Right cardiac atrium (tissue), 5 donors: ENCODE data around the gene NDUFAF3. TPM values are rescaled to one million over a fixed set of nuclear protein-coding genes. Genes with fewer than 3 reads are reported as not detected.

Source experiments
- ATAC-seq, 2 donors: fragments of 200-7000 bp; cut with Tn5 transposase; one replicate each; pipeline versions ENCODE4 v1.8.0 to v1.9.1; 2020; ENCODE audit warnings: moderate library complexity in 2 of 2, mild to moderate bottlenecking in 1 of 2
- DNase-seq, 3 donors: peaks; one replicate each; pipeline ENCODE4 v3.0.0-alpha.2; 2020
- H3K27ac ChIP-seq: one replicate; pipeline ENCODE4 v1.5.1; 2013; ENCODE audit warnings: mild to moderate bottlenecking, low read length, control low read depth, moderate library complexity
- H3K27me3 ChIP-seq: one replicate; pipeline ENCODE4 v1.6.1; 2013; ENCODE audit not compliant: control insufficient read depth, insufficient read depth
- H3K4me1 ChIP-seq: one replicate; pipeline ENCODE4 v1.6.1; 2013; ENCODE audit warnings: low read length; ENCODE audit not compliant: control insufficient read depth, insufficient read depth
- H3K4me3 ChIP-seq: one replicate; pipeline ENCODE4 v1.5.1; 2013; ENCODE audit warnings: low read length, control low read depth
- H3K9me3 ChIP-seq: one replicate; pipeline ENCODE4 v1.6.1; 2013; ENCODE audit warnings: low read length; ENCODE audit not compliant: control insufficient read depth
- WGBS: extraction: QIAGEN DNeasy Blood & Tissue Kit; methylation state at CpG from one replicate; pipeline ENCODE4 v1.1.7; 2013; 5-methylcytosine and 5-hydroxymethylcytosine counted together
- intact Hi-C, 4 donors: fragments of 100-400 bp; cut with DNase I; formaldehyde crosslinking; loops; one replicate each; pipeline versions ENCODE4 v1.11.0 to v1.14.0; 2022 to 2023
- polyA plus RNA-seq: library from polyadenylated mRNA; stranded (reverse); fragments of 200-250 nt; gene quantifications from one replicate; pipeline ENCODE4 v1.2.3, GENCODE V29; 2013
- total RNA-seq, 4 donors: library from RNA; stranded (reverse); fragmentation: NEBNext Ultra II Directional; extraction: Animal tissue kit (Norgen Biotek cat#: 25700); gene quantifications; one replicate each; pipeline ENCODE4 v1.2.1, GENCODE V29; 2021
- donor health status: healthy with polysubstance abuse.
- donor health status: DM: no; HTN: yes; CAD: no.
- donor health status: DM: no; HTN: no; CAD: no.
- donor health status: DM: no; HTN: yes; CAD: no; lungs with severe emphysema.
- donor health status: DM: yes; HTN: yes; CAD: no.

The NDUFAF3 gene
- total and polyA plus RNA-seq, 5 donors, result 164 to 220 (median 178) TPM

DNA sequence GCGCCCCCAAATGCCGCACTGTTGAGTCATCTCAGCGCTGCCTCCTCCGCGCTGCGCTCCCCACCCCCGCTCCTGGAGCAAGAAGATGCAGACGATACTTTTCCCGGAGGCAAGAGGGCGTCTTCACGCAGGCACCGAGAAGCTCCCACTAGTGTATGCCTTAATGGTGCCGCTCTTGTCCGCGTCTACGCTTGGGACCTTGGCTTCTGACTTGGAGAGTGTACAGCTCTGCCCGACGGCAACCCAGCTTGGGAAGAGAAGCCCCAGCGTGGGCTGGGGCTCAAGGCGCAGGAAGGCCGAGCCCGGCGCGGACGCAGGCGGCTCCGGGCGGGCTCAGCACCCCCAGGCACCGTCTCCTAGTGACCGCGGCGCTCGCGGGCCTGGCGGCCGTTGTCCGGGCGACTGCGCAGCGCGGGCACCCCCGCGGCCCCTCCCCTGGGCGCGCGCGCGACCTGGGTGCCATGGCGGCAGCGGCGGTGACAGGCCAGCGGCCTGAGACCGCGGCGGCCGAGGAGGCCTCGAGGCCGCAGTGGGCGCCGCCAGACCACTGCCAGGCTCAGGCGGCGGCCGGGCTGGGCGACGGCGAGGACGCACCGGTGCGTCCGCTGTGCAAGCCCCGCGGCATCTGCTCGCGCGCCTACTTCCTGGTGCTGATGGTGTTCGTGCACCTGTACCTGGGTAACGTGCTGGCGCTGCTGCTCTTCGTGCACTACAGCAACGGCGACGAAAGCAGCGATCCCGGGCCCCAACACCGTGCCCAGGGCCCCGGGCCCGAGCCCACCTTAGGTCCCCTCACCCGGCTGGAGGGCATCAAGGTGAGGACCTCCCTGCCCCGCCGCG, 31.9 kb upstream of the NDUFAF3 start, which contains the start of gene P4HTM:
Gene P4HTM, plus strand, starts transcription at position 446 of the 840 bp plus-strand sequence. Its CDS starts 16 bp downstream, at position 462.
- ATAC-seq (peak; percentile 92 to 94), DNase-seq (peak; percentile 91 to 96 (median 95))
- peaks cover 8% of the 10 kb centered on the region for H3K4me1 ChIP-seq
- H3K27me3 ChIP-seq, result no peaks in the 10 kb centered on the region
- H3K9me3 ChIP-seq, result no peaks in the 10 kb centered on the region
- under 1% methylated on average over 90 of the region's 91 CpGs for WGBS
- peak within 1 kb of the TSS; percentile 63 for H3K4me3 ChIP-seq
- H3K27ac ChIP-seq, result peak within 1 kb of the TSS; percentile 90
- intact Hi-C loops, result loop anchor here in 1 of 4 donors (10.0 kb wide), 1 partner anchor 455 kb away; no protein-coding TSS in a partner anchor

DNA sequence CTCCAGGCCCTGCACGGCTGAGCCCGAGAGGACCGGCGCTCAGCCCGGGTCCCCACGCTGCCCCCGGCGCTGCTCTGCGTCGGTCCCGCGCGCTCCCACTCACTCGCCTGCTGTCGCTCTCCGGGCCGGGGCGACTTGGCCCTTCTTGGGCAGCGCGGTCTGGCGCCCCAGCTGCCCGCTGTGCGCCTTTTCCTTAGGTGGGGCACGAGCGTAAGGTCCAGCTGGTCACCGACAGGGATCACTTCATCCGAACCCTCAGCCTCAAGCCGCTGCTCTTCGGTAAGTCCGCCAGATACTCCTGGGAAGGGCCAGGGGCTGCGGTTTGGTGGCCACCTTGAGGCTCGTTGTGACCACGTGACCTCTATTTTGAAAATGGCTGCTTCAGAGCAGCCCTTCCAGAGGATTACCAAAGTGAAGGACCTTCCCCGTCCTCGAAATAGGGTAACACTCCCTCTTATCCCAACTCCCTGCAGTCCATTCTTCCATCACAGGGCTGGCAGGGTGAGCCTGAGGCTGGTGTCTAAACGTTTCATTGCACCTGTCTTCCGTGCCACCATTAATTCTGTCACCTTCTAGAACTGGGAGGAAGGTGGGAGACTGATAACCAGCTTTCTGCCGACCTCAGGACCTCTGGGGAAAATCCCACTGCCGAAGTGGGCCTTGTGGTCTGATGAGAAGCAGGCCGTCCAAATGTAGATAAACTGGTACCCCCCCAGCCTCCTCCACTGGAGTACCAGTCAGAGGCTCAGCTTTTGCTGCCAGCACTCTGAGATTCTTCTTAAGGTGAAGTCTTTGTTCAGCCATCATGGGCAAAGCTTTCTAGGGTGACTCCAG, 31.1 kb upstream of the NDUFAF3 start:
- peak overlapping the region; percentile 63 for H3K4me3 ChIP-seq
- whole genome bisulfite sequencing, result 5% methylated on average over 40 of the region's 40 CpGs
- DNase-seq (peak; percentile 20 to 66 (median 55)), ATAC-seq (peak; percentile 12 to 33)
- peak overlapping the region; percentile 90 for H3K27ac ChIP-seq
- no peaks in the 10 kb centered on the region for H3K27me3 ChIP-seq
- peaks cover 8% of the 10 kb centered on the region for H3K4me1 ChIP-seq
- intact Hi-C loops, result loop anchor here in 1 of 4 donors (10.0 kb wide), 1 partner anchor 454 kb away; no protein-coding TSS in a partner anchor
- H3K9me3 ChIP-seq, result no peaks in the 10 kb centered on the region

DNA sequence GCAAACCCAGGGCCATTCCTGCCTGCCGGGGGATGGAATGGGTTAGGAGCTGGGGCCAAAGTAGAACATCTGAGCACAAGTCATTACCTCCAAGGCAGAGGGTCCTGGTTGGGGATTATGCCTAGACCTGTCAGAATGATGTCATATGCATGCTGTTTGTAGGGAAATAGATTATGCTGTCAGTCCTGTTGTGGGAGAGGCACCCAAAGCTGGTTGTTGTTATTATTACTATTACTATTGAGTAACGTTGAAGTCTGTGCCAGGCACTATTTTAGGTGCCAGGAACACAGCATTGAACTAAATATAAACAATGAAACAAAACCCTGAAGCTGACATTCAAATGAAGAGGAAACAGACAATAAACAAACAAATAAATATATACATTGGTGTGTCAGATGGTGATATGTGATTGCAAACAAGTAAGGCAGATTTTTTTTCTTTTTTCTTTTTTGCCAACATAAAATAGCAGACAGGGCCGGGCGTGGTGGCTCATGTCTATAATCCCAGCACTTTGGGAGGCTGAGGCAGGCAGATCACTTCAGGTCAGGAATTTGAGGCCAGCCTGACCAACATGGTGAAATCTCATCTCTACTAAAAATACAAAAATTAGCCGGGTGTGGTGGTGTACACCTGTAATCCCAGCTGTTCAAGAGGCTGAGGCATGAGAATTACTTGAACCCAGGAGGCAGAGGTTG, 29.9 kb upstream of the NDUFAF3 start:
- H3K27ac ChIP-seq, result no peak overlapping the region
- H3K27me3 ChIP-seq, result no peaks in the 10 kb centered on the region
- ATAC-seq (no peak), DNase-seq (no peak)
- H3K4me3 ChIP-seq, result no peak overlapping the region
- no peaks in the 10 kb centered on the region for H3K9me3 ChIP-seq
- intact Hi-C loops, result loop anchor here in 1 of 4 donors (10.0 kb wide), 1 partner anchor 453 kb away; no protein-coding TSS in a partner anchor
- 77% methylated on average over 5 of the region's 5 CpGs for WGBS
- H3K4me1 ChIP-seq, result peaks cover 8% of the 10 kb centered on the region

- no peak for ATAC-seq
These were observed 28.1 kb upstream of the NDUFAF3 start for GRCh38 chr3:48993834-48994233.

GRCh38 chr3:48996640-48997039, 25.3 kb upstream of the NDUFAF3 start:
- H3K27me3 ChIP-seq, result no peaks in the 10 kb centered on the region
- no peak overlapping the region for H3K4me3 ChIP-seq
- H3K9me3 ChIP-seq, result no peaks in the 10 kb centered on the region
- intact Hi-C loops, result loop anchor here in 1 of 4 donors (10.0 kb wide), 1 partner anchor 448 kb away; no protein-coding TSS in a partner anchor
- no peak overlapping the region for H3K27ac ChIP-seq
- no peak for ATAC-seq
- DNase-seq, result no peak
- peaks cover under 1% of the 10 kb centered on the region for H3K4me1 ChIP-seq
- WGBS, result 96% methylated on average over 8 of the region's 8 CpGs

More at GRCh38 chr3:48993834-48994233, 28.1 kb upstream of the NDUFAF3 start:
- Histone ChIP-seq H3K9me3 (no peaks in the 10 kb centered on the region), H3K4me3 (no peak overlapping the region), H3K27ac (no peak overlapping the region), H3K27me3 (no peaks in the 10 kb centered on the region), H3K4me1 (peaks cover 8% of the 10 kb centered on the region)
- intact Hi-C loops, result loop anchor here in 1 of 4 donors (10.0 kb wide), 1 partner anchor 451 kb away; no protein-coding TSS in a partner anchor
- no peak for DNase-seq

GRCh38 chr3:48997102-48997635, 24.8 kb upstream of the NDUFAF3 start:
- no peak overlapping the region for H3K4me3 ChIP-seq
- H3K27ac ChIP-seq, result no peak overlapping the region
- no peaks in the 10 kb centered on the region for H3K4me1 ChIP-seq
- DNase-seq, result peak in 1 of 3 donors; percentile 59
- no peak for ATAC-seq
- WGBS, result 69% methylated on average over 8 of the region's 8 CpGs
- no peaks in the 10 kb centered on the region for H3K9me3 ChIP-seq
- H3K27me3 ChIP-seq, result no peaks in the 10 kb centered on the region
- intact Hi-C loops, result loop anchor here in 1 of 4 donors (10.0 kb wide), 1 partner anchor 448 kb away; no protein-coding TSS in a partner anchor

GRCh38 chr3:48997714-48998637, 23.9 kb upstream of the NDUFAF3 start:
- Histone ChIP-seq H3K9me3 (no peaks in the 10 kb centered on the region), H3K27me3 (no peaks in the 10 kb centered on the region), H3K4me1 (no peaks in the 10 kb centered on the region), H3K27ac (no peak overlapping the region), H3K4me3 (no peak overlapping the region)
- intact Hi-C loops, result loop anchor here in 1 of 4 donors (10.0 kb wide), 1 partner anchor 447 kb away; no protein-coding TSS in a partner anchor
- 76% methylated on average over 20 of the region's 20 CpGs for WGBS
- DNase-seq (no peak), ATAC-seq (no peak)

- WGBS, result 83% methylated on average over 8 of the region's 8 CpGs
- intact Hi-C loops, result loop anchor here in 1 of 4 donors (10.0 kb wide), 1 partner anchor 446 kb away; no protein-coding TSS in a partner anchor
These were observed 22.6 kb upstream of the NDUFAF3 start for GRCh38 chr3:48999085-48999858.

GRCh38 chr3:49001155-49001554, 20.8 kb upstream of the NDUFAF3 start:
- Histone ChIP-seq H3K4me1 (no peaks in the 10 kb centered on the region), H3K27me3 (no peaks in the 10 kb centered on the region), H3K9me3 (no peaks in the 10 kb centered on the region), H3K4me3 (no peak overlapping the region), H3K27ac (no peak overlapping the region)
- intact Hi-C loops, result no loop called here
- 89% methylated on average over 6 of the region's 6 CpGs for WGBS
- no peak for ATAC-seq
- peak in 1 of 3 donors; percentile 12 for DNase-seq

More at GRCh38 chr3:48999085-48999858, 22.6 kb upstream of the NDUFAF3 start:
- Histone ChIP-seq H3K27ac (no peak overlapping the region), H3K9me3 (no peaks in the 10 kb centered on the region), H3K4me3 (no peak overlapping the region), H3K4me1 (no peaks in the 10 kb centered on the region), H3K27me3 (no peaks in the 10 kb centered on the region)
- ATAC-seq (no peak), DNase-seq (no peak)
